Dedifferentiated amniotic fluid mesenchymal stem cell (primary cell): ENCODE measurements around the gene PTPRM.

ENCODE experiments used
- DNase-seq: peaks from one replicate; pipeline ENCODE4 v3.0.0-alpha.2; 2016; ENCODE audit errors: extremely low spot score

Gene PTPRM

DNA sequence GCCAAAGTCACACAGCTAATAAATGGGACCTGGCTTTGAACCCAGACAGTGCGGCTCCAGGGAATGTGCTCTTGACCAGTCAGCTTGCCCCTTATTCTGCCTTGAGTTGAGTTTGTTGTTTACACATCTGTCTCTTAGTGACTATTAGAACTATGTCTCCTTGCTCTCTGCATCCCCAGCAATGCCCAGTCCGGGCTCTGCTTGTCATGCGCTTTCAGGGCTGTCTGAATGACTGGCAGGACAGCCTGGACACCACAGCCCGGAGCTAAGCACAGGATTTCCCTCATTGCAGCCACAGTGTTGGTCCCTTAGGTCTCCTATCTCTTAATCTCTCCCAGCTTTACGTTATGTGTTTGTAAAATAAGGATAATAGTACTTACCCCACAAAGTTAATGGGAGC is 795.7 kb downstream of the PTPRM start:
- DNase-seq, result no peak

DNA sequence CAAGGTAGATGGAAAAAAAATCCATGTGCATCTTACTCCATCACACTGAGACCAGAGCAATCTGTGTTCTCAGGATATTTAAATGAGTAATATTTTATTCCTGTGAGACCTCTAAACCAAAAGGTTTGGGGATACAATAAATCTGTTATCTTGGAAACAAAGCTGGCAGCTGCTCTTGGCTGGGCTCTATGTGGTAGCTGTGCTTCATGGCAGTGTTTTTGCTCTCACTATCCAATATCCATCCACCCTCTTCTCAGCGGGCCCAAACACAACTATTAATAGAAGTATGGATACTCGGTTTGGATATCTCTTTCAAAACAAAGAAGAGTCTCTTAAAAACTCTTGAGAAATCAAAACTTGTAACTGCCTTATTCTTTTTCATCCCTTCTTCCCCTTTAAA is 797.3 kb downstream of the PTPRM start:
- no peak for DNase-seq

DNA sequence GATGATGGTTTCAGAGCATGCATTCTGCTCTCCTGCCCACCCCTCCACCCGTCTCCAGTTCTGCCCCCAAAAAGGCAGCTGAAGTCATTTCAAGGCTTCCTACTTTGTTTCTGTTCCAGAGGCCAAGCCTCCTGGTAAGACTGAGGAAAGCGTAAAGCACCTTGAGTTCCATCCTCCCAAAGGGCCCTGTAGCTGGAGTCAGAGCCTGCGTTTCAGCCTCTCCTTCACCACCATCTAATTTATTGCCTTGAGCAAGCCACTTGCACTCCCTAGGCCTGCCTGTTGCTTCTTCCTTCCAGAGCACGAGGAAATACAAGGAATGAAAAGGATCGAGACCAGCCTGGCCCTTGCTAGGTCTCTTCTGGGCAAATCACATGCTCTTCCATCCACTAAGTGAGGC is 797.9 kb downstream of the PTPRM start:
- DNase-seq, result no peak

DNA sequence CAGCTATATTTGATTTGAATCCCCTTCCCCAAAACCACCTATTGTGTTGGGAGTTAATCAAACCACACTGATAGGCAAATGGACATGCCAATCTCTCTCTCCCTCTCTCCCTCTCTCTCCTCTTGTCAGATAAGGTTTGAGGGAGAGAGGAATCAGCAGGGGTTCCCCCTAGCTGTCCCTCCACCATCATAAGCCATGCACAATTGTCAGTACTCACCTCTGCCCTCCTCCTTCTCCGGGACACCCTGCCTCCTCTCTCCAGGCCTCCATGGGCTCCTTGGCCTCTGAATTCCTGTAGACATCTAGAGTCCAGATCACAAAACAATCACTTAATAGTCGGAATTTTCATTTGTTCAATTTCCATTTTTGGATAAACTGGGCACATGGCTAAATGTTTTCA is 798.4 kb downstream of the PTPRM start:
- no peak for DNase-seq

- no peak for DNase-seq
Observed at GRCh38 chr18:8366070-8366469, 799.0 kb downstream of the PTPRM start.

DNA sequence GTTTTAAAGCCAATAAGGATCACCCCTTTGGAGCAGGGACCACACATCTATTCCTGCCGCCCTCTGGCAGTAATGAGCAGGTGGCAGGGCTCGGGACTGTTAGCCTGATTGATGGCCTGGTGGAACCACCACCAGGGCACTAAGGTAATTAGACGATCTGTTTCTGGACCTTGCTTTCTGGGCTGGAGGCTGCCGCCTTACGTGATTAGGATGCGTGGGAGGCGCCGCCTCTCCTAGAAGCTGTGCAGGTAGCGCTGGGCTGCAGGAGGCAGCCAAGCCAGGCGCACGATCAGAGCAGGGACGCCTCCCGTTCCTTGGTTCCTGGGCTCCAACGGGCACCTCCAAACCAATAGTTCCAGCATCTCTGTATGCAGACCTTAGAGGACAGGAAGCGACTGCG is 799.5 kb downstream of the PTPRM start:
- DNase-seq, result no peak

- no peak for DNase-seq
Observed at GRCh38 chr18:8367217-8367988, 800.3 kb downstream of the PTPRM start.

DNA sequence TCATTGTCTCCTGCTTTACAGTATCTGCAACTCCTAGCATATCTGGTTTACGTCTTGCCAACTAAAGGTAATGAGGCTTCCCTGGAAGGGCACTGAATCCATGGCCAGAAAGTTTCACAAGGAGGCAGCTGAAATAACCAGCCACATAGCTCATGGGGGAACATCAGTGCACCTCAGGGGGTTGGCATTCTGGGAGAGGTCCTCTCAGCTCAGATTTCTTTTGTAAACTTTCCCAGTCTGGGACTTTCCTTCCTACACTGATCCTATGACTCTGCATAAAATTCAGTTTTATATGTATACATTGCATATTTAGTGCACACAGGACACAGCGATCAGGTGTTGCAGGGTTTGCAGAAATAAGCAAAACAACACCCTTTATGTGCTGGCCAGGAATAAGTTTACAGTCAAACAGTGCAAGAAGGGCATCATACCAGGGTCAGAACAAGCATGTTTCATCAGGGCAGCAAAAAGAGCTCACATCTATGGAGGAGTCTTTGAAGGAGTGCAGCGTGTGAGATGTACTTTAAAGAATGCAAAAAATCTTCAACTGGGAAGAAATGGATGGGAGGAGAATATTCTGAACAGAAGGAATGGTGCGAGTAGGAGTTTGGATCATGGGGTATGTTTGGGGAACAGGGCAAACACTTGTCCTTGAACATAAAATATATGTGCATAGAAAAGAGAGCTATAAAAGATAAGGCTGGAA is 801.5 kb downstream of the PTPRM start:
- no peak for DNase-seq

DNA sequence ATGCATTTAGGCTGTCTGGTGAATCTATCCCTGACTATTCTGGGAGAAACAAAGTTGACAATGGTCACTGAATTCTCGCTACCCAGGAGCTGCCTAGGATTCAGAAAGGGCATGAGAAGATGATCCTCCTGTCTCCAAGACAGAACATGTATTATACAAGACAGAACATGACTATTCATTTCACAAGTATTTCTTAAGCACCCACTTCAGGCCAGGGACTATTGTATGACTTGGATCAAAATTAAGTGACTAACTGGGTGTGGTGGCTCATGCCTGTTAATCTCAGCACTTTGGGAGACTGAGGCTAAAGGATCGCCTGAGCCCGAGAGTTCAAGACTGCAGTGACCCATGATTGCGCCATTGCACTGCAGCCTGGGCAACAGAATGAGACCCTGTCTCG is 806.4 kb downstream of the PTPRM start:
- no peak for DNase-seq

- DNase-seq, result no peak
Observed at GRCh38 chr18:8374676-8375075, 807.6 kb downstream of the PTPRM start.

- no peak for DNase-seq
Observed at GRCh38 chr18:8375249-8375648, 808.1 kb downstream of the PTPRM start.

DNA sequence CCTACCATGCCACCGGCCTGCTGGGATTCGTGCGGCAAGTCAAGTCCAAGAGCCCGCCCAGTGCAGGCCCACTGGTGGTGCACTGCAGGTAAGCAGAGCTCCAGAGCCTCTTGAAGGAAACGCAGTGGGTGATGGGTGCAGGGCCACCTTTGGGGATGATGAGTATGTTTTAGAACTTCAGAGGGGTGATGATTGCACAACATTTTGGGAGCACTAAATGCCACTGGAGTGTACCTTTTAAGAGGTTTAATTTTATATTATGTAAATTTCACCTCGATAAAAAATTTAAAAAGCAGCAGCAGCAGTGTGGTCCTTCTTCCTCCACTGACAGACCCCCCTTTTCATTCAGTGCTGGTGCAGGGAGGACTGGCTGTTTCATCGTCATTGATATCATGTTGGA is 809.0 kb downstream of the PTPRM start:
- no peak for DNase-seq

- DNase-seq, result no peak
Observed at GRCh38 chr18:8379187-8379941, 812.2 kb downstream of the PTPRM start.

DNA sequence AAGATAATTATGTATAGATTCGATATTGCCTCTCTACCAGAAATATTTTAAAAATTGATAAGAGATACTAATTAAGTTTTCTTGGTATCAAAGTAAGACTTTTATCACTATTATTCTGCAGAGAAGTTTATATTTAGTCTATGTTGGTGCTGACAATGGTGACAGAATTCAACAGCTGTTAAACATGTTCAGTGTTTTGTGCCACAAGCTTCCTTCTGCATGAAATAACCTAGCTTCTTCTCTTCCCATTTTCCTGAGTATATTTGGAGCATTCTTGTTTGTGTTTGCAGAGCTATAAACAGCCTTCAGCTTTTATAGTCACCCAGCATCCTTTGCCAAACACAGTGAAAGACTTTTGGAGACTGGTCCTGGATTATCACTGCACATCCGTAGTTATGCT is 812.9 kb downstream of the PTPRM start:
- no peak for DNase-seq

- no peak for DNase-seq
Observed at GRCh38 chr18:8380926-8381325, 813.8 kb downstream of the PTPRM start.

GRCh38 chr18:8381821-8382459 is 814.8 kb downstream of the PTPRM start:
- DNase-seq, result no peak

- DNase-seq, result no peak
Observed at GRCh38 chr18:8385400-8385799, 818.3 kb downstream of the PTPRM start.

- no peak for DNase-seq
Observed at GRCh38 chr18:8386669-8387380, 819.7 kb downstream of the PTPRM start.

DNA sequence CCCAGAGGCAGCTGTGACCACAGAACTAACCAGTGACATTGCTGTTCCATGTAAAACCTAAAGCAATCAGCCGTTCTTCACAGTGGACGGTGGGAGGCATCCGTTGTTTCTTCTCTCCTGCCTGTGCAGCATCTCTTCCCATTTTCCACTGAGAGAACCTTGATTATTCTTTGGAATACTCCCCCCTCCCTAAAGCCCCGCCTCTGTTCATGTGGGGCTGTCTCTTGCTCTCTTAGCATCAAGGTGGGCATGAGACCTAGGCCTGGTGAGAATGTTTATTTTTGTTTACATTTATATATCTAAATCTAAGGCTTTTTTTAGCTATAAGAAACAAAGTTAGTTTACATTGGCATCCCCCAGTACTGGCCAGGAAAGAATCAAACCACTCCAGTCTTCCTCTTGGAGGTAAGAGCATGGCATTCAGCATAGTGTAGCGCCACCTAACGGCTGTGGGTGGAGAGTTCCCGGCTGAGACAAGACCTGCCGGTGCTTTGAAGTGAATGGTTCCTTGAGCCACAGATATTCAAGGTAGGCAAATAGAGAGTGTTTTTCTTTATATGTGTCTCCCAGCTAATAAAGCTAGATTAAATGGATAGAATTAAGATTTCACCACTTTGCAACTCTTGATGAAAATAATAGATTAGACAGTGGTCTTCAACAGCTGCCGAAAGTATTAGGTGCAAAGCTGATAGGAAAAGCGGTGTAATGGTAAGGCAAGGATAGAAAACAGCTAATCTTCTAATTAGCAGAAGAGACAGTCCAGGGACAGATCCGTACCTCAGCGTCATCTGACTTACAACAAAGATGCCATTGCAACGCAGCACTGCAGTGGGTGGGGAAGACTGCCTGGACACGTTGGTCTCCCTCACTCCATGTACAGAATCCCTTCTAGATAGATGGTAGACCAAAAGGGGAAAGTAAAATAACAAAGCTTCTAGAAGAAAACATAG is 822.5 kb downstream of the PTPRM start:
- DNase-seq, result peak; percentile 59

DNA sequence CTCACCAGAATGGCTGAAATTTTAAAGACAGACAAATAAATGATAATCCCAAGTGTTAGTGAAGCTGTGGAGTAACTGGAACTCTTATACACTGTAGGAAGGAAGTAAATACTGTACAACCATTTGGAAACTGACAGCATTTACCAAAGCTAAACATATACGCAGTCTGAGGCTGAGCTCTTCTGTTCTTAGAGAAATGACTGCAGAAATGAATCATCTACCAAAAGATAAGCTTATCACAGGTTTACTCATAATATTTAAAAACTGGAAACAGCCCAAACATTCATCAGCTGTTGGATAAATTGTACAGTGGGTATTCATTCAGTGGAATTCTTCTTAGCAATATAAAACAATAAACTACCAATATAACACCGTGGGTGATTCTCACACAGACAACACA is 824.0 kb downstream of the PTPRM start:
- DNase-seq, result no peak
